Stimulated activated CD4-positive, alpha-beta T cell treated with anti-CD3 and anti-CD28 coated beads, TNF-alpha, amount 100 ng/mL, for 48 hours (primary cell): ENCODE measurements around the gene SIN3B.
A peak's percentile ranks its signal among the peaks of the same experiment; 100 is the strongest.

Experiments
- DNase-seq, 3 donors: peaks; one replicate each; pipeline ENCODE4 v3.0.0-alpha.2; 2020; ENCODE audit warnings: low read depth in 3 of 3

Gene SIN3B

DNA sequence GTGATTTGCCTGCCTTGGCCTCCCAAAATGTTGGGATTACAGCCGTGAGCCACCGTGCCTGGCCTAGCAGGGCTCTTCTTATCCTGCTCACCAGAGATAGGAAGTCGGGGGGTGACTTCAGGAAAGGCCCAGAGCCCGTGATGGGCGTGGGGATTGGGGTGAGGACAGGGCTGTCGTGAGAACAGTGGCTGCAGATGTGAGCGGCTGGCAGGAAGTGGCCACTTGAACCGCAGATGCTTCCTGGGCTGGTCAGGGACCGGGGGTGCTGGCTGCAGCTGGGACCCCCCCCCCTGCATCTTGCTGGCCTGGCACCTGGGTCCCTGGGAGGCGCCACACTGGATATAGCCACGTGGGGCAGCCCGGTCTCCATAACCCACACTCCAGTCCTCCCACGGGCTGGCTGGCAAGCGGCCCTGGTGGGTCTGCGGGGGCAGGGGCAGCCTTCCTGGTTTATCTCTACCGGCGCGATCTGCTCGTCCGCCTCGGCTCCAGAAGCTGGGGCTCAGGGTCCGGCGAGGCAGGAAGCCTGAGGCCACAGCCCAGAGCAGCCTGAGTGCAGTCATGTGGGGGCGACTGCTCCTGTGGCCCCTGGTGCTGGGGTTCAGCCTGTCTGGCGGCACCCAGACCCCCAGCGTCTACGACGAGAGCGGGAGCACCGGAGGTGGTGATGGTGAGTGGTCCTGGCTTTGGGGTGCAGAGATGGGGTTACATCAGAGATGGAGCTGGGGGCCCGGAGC lies 59.6 kb downstream of the SIN3B start, which contains the start of gene F2RL3:
Gene F2RL3, plus strand, starts transcription at position 371 of the 737 bp plus-strand sequence. Its CDS starts 191 bp downstream, at position 562.
- DNase-seq: no peak

DNA sequence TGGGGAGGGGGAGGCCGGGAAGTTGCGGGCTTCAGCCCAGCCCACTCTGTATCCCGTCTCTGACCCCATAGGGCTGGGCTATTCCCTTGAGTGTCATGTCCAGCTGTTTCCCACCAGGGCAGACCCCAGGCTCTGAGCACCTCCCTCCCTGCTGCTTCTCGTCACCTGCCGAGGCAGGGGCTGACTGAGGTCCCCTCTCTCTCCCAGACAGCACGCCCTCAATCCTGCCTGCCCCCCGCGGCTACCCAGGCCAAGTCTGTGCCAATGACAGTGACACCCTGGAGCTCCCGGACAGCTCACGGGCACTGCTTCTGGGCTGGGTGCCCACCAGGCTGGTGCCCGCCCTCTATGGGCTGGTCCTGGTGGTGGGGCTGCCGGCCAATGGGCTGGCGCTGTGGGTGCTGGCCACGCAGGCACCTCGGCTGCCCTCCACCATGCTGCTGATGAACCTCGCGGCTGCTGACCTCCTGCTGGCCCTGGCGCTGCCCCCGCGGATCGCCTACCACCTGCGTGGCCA lies 60.2 kb downstream of the SIN3B start:
- DNase-seq: no peak

- no peak for DNase-seq
Measured at GRCh38 chr19:16889883-16890460, 60.8 kb downstream of the SIN3B start.

DNA sequence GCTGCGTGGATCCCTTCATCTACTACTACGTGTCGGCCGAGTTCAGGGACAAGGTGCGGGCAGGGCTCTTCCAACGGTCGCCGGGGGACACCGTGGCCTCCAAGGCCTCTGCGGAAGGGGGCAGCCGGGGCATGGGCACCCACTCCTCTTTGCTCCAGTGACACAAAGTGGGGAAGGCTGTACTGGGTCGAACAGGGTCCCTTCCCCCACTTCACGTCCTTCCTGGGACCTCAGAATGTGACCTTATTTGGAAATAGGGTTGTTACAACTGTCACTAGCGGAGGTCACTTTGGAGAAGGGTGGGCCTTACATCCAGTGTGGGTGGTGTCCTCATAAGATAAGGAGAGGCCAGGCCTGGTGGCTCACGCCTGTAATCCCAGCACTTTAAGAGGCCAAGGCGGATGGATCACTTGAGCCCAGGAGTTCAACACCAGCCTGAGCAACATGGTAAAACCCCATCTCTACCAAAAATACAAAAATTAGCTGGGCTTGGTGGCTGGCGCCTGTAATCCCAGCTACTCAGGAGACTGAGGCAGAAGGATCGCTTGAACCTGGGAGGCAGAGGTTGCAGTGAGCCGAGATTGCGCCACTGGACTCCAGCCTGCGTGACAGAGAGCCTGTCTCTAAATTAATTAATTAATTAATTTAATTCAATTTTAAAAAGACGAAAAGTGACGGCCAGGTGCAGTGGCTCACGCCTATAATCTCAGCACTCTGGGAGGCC lies 61.4 kb downstream of the SIN3B start:
- DNase-seq: no peak

DNA sequence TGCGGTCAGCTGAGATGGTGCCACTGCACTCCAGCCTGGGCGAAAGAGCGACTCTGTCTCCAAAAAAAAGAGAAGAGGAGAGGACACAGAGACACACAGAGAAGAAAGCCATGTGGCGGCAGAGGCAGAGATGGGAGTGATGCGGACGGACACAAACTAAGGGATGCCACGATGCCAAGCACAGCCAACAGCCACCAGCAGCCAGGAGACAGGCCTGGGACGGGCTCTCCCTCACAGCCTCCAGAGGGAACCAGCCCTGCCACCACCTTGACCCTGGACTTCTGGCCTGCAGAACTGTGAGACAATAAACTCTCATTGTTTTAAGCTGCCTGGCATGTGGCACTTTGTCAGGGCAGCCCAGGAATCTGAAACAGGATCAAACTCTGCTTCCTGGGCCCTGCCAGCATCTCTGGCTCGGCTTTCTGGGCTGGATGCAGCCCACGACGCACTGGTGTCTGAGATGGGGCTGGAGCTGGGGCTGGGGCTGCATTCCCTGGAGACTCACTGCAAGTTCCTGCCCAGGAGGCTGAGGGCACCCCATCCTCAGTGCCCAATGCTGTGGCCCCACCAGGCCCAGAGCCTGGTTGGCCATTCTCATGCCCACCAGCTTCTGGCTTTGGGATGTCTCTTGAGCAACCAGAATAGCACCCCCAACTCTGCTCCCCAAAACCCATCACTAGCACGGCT lies 62.6 kb downstream of the SIN3B start:
- DNase-seq: no peak

DNA sequence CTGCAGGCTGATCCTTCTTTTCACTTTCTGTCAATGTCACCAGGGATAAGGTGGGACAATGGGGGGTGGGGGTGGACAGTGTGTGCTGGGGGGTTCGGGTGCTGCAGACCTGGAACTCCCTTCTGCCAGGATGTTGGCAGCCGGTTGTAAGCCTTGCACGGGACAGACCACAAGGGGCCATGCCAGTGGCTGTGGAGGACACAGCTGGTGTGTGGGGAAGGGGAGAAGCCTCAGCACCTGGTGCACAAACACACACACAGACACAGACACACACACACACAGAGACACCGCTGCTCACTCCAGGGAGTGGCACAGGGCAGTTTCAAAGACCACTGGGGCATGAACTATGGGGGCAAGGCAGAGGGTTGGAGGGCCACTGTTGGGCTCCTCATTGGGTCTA lies 63.2 kb downstream of the SIN3B start:
- DNase-seq: no peak

DNA sequence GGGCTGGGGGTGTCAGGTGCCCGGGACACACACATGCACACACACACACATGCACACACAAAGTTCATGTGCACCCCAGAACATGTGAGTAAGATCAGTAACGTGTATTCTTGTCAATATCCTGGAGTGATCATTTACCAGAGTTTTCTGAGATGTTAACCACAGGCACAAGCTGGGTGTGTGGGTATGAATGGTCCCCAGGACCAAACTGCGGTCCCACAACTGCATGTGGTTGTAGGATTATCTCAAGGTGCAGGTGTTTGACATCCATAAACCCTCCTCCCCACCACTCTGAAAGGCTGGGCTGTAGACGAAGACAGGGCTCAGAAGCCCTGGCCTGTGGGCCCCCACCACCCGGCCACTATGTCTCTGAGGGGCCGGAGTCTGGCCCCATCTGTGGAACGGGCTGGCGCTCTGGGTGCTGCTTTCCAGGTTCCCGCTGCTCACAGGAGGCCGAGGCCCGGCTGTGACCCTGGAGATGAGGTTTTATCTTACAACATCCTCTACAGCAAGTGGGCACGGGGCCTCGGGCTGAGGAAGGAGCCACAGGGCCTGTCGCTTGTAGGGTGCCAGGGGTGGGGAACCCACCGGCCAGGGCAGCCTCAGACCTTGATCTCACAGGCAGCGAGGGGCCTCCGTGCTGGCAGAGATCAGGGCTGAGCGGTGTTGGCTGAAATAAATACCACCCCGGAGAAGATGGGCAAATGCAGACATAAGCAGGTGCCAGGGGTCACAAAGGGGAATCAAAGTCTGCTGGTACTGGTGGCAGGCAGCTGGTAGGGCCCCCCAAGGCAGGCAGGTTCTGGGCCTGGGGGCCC lies 63.9 kb downstream of the SIN3B start:
- DNase-seq: no peak

GRCh38 chr19:16893686-16893989 lies 64.4 kb downstream of the SIN3B start:
- DNase-seq: no peak

DNA sequence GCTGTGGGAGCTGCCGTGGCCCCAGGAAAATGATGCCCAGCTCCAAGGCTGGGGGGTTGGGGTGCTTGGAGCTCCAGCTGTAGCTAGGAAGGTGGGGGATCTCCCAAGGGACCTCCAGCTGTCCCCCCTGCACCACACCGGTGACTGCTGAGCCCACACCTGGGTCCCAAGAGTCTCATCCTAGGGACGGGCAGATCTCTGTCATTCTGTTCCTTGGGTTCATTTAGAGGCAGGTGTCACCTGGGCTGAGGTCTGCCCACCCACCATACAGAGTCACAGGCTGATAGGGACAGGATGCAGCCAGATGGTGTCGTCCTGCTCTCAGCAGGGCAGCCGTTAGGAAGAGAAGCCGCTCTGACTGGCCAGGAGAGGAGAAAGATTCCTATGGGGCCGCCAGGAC lies 64.9 kb downstream of the SIN3B start:
- no peak for DNase-seq

- no peak for DNase-seq
Measured at GRCh38 chr19:16895467-16896145, 66.4 kb downstream of the SIN3B start.

GRCh38 chr19:16896146-16897028 lies 67.2 kb downstream of the SIN3B start:
- DNase-seq: no peak

GRCh38 chr19:16897029-16897855 lies 68.0 kb downstream of the SIN3B start:
- peak; percentile 48 to 76 (median 55) for DNase-seq

GRCh38 chr19:16897856-16898161 lies 68.6 kb downstream of the SIN3B start:
- no peak for DNase-seq

GRCh38 chr19:16898361-16899015 lies 69.3 kb downstream of the SIN3B start:
- no peak for DNase-seq

DNA sequence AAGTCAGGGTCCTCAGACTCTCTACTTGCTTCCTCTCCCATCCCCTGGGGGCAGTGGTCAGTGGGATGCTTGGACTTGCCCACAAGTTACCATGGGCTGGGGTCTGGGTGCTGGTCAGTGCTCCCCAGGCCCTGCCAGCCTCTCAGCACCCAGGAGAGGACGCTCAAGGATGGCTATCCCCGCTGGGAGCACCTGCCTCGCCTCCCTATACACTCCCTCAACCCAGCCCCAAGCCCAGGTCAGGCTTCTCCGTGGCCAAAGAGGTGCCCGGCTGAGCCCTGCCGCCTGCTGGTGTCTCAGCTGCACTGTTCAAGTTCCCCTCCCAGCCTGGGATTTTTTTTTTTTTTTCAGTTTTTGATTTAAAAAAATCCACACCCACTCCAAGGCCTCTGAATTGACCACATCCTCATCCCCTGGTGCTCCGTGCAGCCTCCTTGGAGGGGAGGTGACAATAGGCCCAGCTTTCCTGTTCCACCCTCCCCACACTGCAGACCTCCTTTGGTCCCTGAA lies 70.4 kb downstream of the SIN3B start:
- DNase-seq: no peak

DNA sequence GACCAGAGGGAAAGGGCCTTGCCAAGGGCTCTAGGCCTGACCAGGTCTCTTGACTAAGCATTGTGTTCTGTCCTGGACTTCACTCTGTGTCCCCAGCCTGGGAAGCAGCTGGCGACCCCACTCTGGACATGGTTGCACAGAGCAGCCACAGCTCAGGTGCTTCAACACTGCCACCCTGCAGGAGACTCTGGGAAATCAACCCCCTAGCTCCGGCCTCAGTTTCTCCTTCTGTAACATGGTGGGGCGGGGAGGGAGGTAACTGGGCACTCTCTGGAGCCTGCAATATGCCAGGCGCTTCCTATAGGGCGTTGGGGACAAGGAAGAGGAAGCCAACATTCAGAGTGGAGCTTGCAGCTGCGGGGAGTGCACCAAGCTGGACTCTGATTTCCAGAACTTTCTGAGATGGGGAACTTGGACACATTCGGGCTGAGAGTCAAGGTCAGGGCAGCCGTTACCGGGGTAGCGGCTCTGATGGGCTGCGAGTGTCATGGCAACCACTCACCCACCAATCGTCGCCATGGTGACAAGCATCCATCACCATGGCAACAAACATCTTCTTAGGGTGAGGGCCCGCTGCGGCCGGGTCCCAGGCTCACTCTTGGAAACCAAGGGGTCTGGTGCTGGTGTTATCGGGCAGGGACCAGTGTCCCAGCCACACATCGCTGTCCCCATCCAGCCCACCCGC lies 72.4 kb downstream of the SIN3B start:
- DNase-seq: no peak

GRCh38 chr19:16902545-16902944 lies 73.3 kb downstream of the SIN3B start:
- no peak for DNase-seq

- no peak for DNase-seq
Measured at GRCh38 chr19:16903347-16903746, 74.1 kb downstream of the SIN3B start.
